ENCODE data around the gene ASCL5. TPM values are rescaled to one million over a fixed set of nuclear protein-coding genes. Genes with fewer than 3 reads are reported as not detected.

The ASCL5 gene
- total and polyA plus RNA-seq, 2 donors (not counting 1 experiment from before 2014, with no cell fraction given): not detected

GRCh38 chr1:201072149-201072548, 54.8 kb downstream of the ASCL5 start:
- TF ChIP-seq CTCF (conservative IDR thresholded peaks at IDR 0.05 in 1 of 2, IDR thresholded peaks at IDR 0.05 in 1 of 2; ENCODE audit: low read depth in 1 of 2, low read length in 2 of 2): no peak
- no peak for TF ChIP-seq EZH2 (IDR thresholded peaks at IDR 0.05; ENCODE audit: low read length, missing control alignments)
- Histone ChIP-seq H3K79me2 (ENCODE audit: control insufficient read depth, insufficient read depth, low read length) (no peaks in the 10 kb centered on the region), H3K27me3 (ENCODE audit: control insufficient read depth, insufficient read depth, low read length) (peaks cover 20% of the 10 kb centered on the region), H2AFZ (ENCODE audit: low read length) (no peak overlapping the region), H3K4me3 (replicated peaks in 1 of 4; ENCODE audit: control extremely low read depth in 1 of 4, insufficient read depth in 1 of 4, low read depth in 3 of 4, low read length in 4 of 4) (no peak overlapping the region), H4K20me1 (ENCODE audit: control insufficient read depth, extremely low read depth, insufficient read depth, low read length) (no peaks in the 10 kb centered on the region), H3K4me2 (ENCODE audit: extremely low read depth, insufficient read depth, low read length) (no peak overlapping the region), H3K9me3 (ENCODE audit: control insufficient read depth, insufficient read depth, low read depth, low read length) (no peaks in the 10 kb centered on the region), H3K9ac (ENCODE audit: insufficient read depth, low read length) (no peak overlapping the region), H3K27ac (ENCODE audit: insufficient read depth, low read length) (no peak overlapping the region), H3K36me3 (ENCODE audit: control insufficient read depth, insufficient read depth, low read length) (no peaks in the 10 kb centered on the region), H3K4me1 (ENCODE audit: control insufficient read depth, extremely low read depth, insufficient read depth, low read length) (no peaks in the 10 kb centered on the region)
- DNase-seq (ENCODE audit: low read depth in 2 of 2): peak in 1 of 2 donors; percentile 48

GRCh38 chr1:201069636-201070035, 57.3 kb downstream of the ASCL5 start:
- Histone ChIP-seq H3K4me2 (ENCODE audit: extremely low read depth, insufficient read depth, low read length) (no peak overlapping the region), H2AFZ (ENCODE audit: low read length) (no peak overlapping the region), H3K4me3 (replicated peaks in 1 of 4; ENCODE audit: control extremely low read depth in 1 of 4, insufficient read depth in 1 of 4, low read depth in 3 of 4, low read length in 4 of 4) (no peak overlapping the region), H4K20me1 (ENCODE audit: control insufficient read depth, extremely low read depth, insufficient read depth, low read length) (no peaks in the 10 kb centered on the region), H3K27me3 (ENCODE audit: control insufficient read depth, insufficient read depth, low read length) (peaks cover 20% of the 10 kb centered on the region), H3K27ac (ENCODE audit: insufficient read depth, low read length) (no peak overlapping the region), H3K36me3 (ENCODE audit: control insufficient read depth, insufficient read depth, low read length) (no peaks in the 10 kb centered on the region), H3K9me3 (ENCODE audit: control insufficient read depth, insufficient read depth, low read depth, low read length) (no peaks in the 10 kb centered on the region), H3K4me1 (ENCODE audit: control insufficient read depth, extremely low read depth, insufficient read depth, low read length) (no peaks in the 10 kb centered on the region), H3K9ac (ENCODE audit: insufficient read depth, low read length) (no peak overlapping the region), H3K79me2 (ENCODE audit: control insufficient read depth, insufficient read depth, low read length) (no peaks in the 10 kb centered on the region)
- TF ChIP-seq EZH2 (IDR thresholded peaks at IDR 0.05; ENCODE audit: low read length, missing control alignments): no peak
- no peak for TF ChIP-seq CTCF (conservative IDR thresholded peaks at IDR 0.05 in 1 of 2, IDR thresholded peaks at IDR 0.05 in 1 of 2; ENCODE audit: low read depth in 1 of 2, low read length in 2 of 2)
- no peak for DNase-seq (ENCODE audit: low read depth in 2 of 2)

GRCh38 chr1:201068976-201069375, 58.0 kb downstream of the ASCL5 start:
- Histone ChIP-seq H4K20me1 (ENCODE audit: control insufficient read depth, extremely low read depth, insufficient read depth, low read length) (no peaks in the 10 kb centered on the region), H3K79me2 (ENCODE audit: control insufficient read depth, insufficient read depth, low read length) (no peaks in the 10 kb centered on the region), H3K36me3 (ENCODE audit: control insufficient read depth, insufficient read depth, low read length) (no peaks in the 10 kb centered on the region), H3K4me1 (ENCODE audit: control insufficient read depth, extremely low read depth, insufficient read depth, low read length) (no peaks in the 10 kb centered on the region), H3K4me3 (replicated peaks in 1 of 4; ENCODE audit: control extremely low read depth in 1 of 4, insufficient read depth in 1 of 4, low read depth in 3 of 4, low read length in 4 of 4) (no peak overlapping the region), H3K27me3 (ENCODE audit: control insufficient read depth, insufficient read depth, low read length) (peaks cover 17% of the 10 kb centered on the region), H3K9me3 (ENCODE audit: control insufficient read depth, insufficient read depth, low read depth, low read length) (no peaks in the 10 kb centered on the region), H3K4me2 (ENCODE audit: extremely low read depth, insufficient read depth, low read length) (no peak overlapping the region), H3K9ac (ENCODE audit: insufficient read depth, low read length) (no peak overlapping the region), H3K27ac (ENCODE audit: insufficient read depth, low read length) (no peak overlapping the region), H2AFZ (ENCODE audit: low read length) (no peak overlapping the region)
- TF ChIP-seq EZH2 (IDR thresholded peaks at IDR 0.05; ENCODE audit: low read length, missing control alignments) (no peak), CTCF (conservative IDR thresholded peaks at IDR 0.05 in 1 of 2, IDR thresholded peaks at IDR 0.05 in 1 of 2; ENCODE audit: low read depth in 1 of 2, low read length in 2 of 2) (no peak)
- DNase-seq (ENCODE audit: low read depth in 2 of 2): no peak

Data from fibroblast of lung (primary cell).